DND-41 (cell line): ENCODE measurements around the gene PRR16.

Experiments used
- CTCF ChIP-seq: IDR thresholded peaks from 2 replicates; pipeline ENCODE4 v1.5.1; 2012; ENCODE audit warnings: borderline replicate concordance, low read length, moderate library complexity, mild to moderate bottlenecking; ENCODE audit not compliant: poor library complexity, severe bottlenecking; ENCODE audit errors: extremely low read depth
- EZH2 ChIP-seq: IDR thresholded peaks from 3 replicates; pipeline ENCODE4 v1.6.1; 2012; ENCODE audit warnings: borderline replicate concordance, low read depth, mild to moderate bottlenecking, moderate library complexity, low read length, inconsistent platforms; ENCODE audit not compliant: severe bottlenecking

GRCh38 chr5:120600639-120601038, 136.5 kb downstream of the PRR16 start:
- TF ChIP-seq CTCF: no peak
- TF ChIP-seq EZH2: no peak
